B cell (primary cell): ENCODE results near the gene MCM3AP. TPM values are rescaled to one million over a fixed set of nuclear protein-coding genes. Genes with fewer than 3 reads are reported as not detected.

ENCODE experiments used
- ATAC-seq: fragments of 200-7000 bp; cut with Tn5 transposase; one replicate; pipeline ENCODE4 v1.10.0; 2021; ENCODE audit warnings: low read depth, mild to moderate bottlenecking, moderate number of reproducible peaks, moderate library complexity
- CTCF ChIA-PET: fragments of 350-600 bp; sonication (Branson Sonifier 250); formaldehyde crosslinking; loops from one replicate; lab custom pipeline; 2021; ENCODE audit warnings: antibody characterized with exemption, inconsistent platforms; lab: Charles Lee
- POLR2A ChIA-PET: fragments of 350-600 bp; sonication (Branson Sonifier 250); formaldehyde crosslinking; loops from one replicate; lab custom pipeline; 2021; ENCODE audit warnings: antibody characterized with exemption; lab: Charles Lee
- DNase-seq: peaks from one replicate; pipeline ENCODE4 v3.0.0; 2013
- H2AFZ ChIP-seq: 2 replicates; pipeline ENCODE4 v1.6.1; 2012; ENCODE audit warnings: mild to moderate bottlenecking, low read depth, low read length; ENCODE audit not compliant: insufficient read depth, poor library complexity, severe bottlenecking
- H3K27ac ChIP-seq, 2 donors: 1 replicate in 1 of 2; 2 replicates in 1 of 2; pipeline ENCODE4 v1.5.1; 2012 to 2013; ENCODE audit warnings: low read length in 2 of 2, mild to moderate bottlenecking in 2 of 2, moderate library complexity in 1 of 2
- H3K27me3 ChIP-seq, 4 experiments: fragments of 200-600 bp in 1 of 4; sonication (generic) in 1 of 4; replicated peaks in 1 of 4; 1 replicate in 2 of 4; 2 replicates in 2 of 4; pipeline versions ENCODE4 v1.6.1 to v1.7.0; 2013 to 2016; ENCODE audit warnings: low read length in 3 of 4, mild to moderate bottlenecking in 2 of 4, mixed read lengths in 1 of 4, moderate library complexity in 1 of 4; ENCODE audit not compliant: insufficient read depth in 4 of 4, control insufficient read depth in 3 of 4; ENCODE audit errors: control extremely low read depth in 1 of 4
- H3K36me3 ChIP-seq, 2 experiments: replicated peaks in 1 of 2; 1 replicate in 1 of 2; 2 replicates in 1 of 2; pipeline versions ENCODE4 v1.6.1 to v1.7.1; 2013; ENCODE audit warnings: low read length in 1 of 2; ENCODE audit not compliant: insufficient read depth in 2 of 2, control insufficient read depth in 1 of 2; ENCODE audit errors: control extremely low read depth in 1 of 2, extremely low read depth in 1 of 2
- H3K4me1 ChIP-seq, 2 donors: fragments of 200-600 bp in 1 of 2; sonication (generic) in 1 of 2; 1 replicate in 1 of 2; 2 replicates in 1 of 2; pipeline versions ENCODE4 v1.5.1 to v1.6.1; 2013 to 2017; ENCODE audit warnings: low read length in 2 of 2; ENCODE audit not compliant: control insufficient read depth in 2 of 2, insufficient read depth in 2 of 2
- H3K4me2 ChIP-seq: replicated peaks from 2 replicates; pipeline ENCODE3; 2012; ENCODE audit warnings: mild to moderate bottlenecking, low read depth, low read length; ENCODE audit not compliant: poor library complexity, severe bottlenecking
- H3K4me3 ChIP-seq, 5 experiments: fragments of 200-600 bp in 1 of 5; sonication (generic) in 1 of 5; 1 replicate in 3 of 5; 2 replicates in 2 of 5; pipeline versions ENCODE4 v1.5.1 to v1.7.0; 2011 to 2016; ENCODE audit warnings: low read length in 4 of 5, mild to moderate bottlenecking in 4 of 5, low read depth in 2 of 5, control low read depth in 1 of 5, moderate library complexity in 1 of 5; ENCODE audit not compliant: insufficient read depth in 1 of 5; ENCODE audit errors: control extremely low read depth in 1 of 5, extremely low read depth in 1 of 5
- H3K79me2 ChIP-seq: fragments of 200-600 bp; sonication (generic); one replicate; pipeline ENCODE4 v1.6.0; 2016; ENCODE audit warnings: low read length; ENCODE audit not compliant: control insufficient read depth, insufficient read depth
- H3K9ac ChIP-seq: fragments of 200-600 bp; sonication (generic); 2 replicates; pipeline ENCODE4 v1.6.1; 2017; ENCODE audit warnings: mild to moderate bottlenecking, low read length, moderate library complexity
- H3K9me3 ChIP-seq, 3 donors: one replicate each; pipeline versions ENCODE4 v1.6.1 to v1.7.1; 2013; ENCODE audit warnings: low read length in 2 of 3; ENCODE audit not compliant: control insufficient read depth in 2 of 3, insufficient read depth in 1 of 3; ENCODE audit errors: control extremely low read depth in 1 of 3
- H4K20me1 ChIP-seq: 2 replicates; pipeline ENCODE4 v1.6.0; 2012; ENCODE audit warnings: mild to moderate bottlenecking, low read length; ENCODE audit not compliant: insufficient read depth, control insufficient read depth, poor library complexity, severe bottlenecking
- H3K27ac Mint-ChIP-seq: one replicate; pipeline ENCODE4 v1.8.0; 2021; ENCODE audit warnings: mixed read lengths
- H3K27me3 Mint-ChIP-seq: one replicate; pipeline ENCODE4 v1.8.0; 2021; ENCODE audit warnings: mixed read lengths
- H3K4me1 Mint-ChIP-seq: one replicate; pipeline ENCODE4 v1.8.0; 2021; ENCODE audit warnings: mixed read lengths
- H3K4me3 Mint-ChIP-seq: one replicate; pipeline ENCODE4 v1.8.0; 2021; ENCODE audit warnings: mixed read lengths
- H3K9me3 Mint-ChIP-seq: one replicate; pipeline ENCODE4 v1.8.0; 2022; ENCODE audit warnings: mixed read lengths; ENCODE audit not compliant: insufficient read depth
- EZH2 ChIP-seq: IDR thresholded peaks from 2 replicates; pipeline ENCODE4 v1.6.1; 2012; ENCODE audit warnings: borderline replicate concordance, low read depth, mild to moderate bottlenecking, moderate library complexity, low read length; ENCODE audit not compliant: insufficient read depth, poor library complexity, severe bottlenecking
- whole genome bisulfite sequencing: methylation state at CpG from one replicate; pipeline ENCODE4 v1.1.5; 2013; ENCODE audit warnings: missing lambda C conversion rate; ENCODE audit not compliant: insufficient coverage; 5-methylcytosine and 5-hydroxymethylcytosine counted together
- intact Hi-C: fragments of 100-400 bp; cut with micrococcal nuclease; formaldehyde crosslinking; loops from one replicate; pipeline ENCODE4 v1.10.0; 2022
- polyA plus RNA-seq: library from polyadenylated mRNA; depleted of rRNA; stranded (reverse); fragments of >200 nt; gene quantifications from 2 replicates; pipeline ENCODE4 v1.2.3, GENCODE V29; 2012
- total RNA-seq, 2 donors: library from RNA; stranded (reverse); fragments of 120-200 nt in 1 of 2; gene quantifications; 1 replicate in 1 of 2; 2 replicates in 1 of 2; pipeline versions ENCODE4 v1.2.3 to v1.2.4, GENCODE V29; 2013 to 2022
- TF ChIP-seq, protein P1 (sequence below): fragments of 200-600 bp; IDR thresholded peaks from one replicate; pipeline ENCODE4 v1.8.0; 2022; ENCODE audit warnings: antibody characterized with exemption, mild to moderate bottlenecking

The MCM3AP gene
- total and polyA plus RNA-seq, 2 donors (not counting 1 experiment from before 2014, with no cell fraction given): 61.7 to 180 TPM

- TF ChIP-seq, protein P1, sequence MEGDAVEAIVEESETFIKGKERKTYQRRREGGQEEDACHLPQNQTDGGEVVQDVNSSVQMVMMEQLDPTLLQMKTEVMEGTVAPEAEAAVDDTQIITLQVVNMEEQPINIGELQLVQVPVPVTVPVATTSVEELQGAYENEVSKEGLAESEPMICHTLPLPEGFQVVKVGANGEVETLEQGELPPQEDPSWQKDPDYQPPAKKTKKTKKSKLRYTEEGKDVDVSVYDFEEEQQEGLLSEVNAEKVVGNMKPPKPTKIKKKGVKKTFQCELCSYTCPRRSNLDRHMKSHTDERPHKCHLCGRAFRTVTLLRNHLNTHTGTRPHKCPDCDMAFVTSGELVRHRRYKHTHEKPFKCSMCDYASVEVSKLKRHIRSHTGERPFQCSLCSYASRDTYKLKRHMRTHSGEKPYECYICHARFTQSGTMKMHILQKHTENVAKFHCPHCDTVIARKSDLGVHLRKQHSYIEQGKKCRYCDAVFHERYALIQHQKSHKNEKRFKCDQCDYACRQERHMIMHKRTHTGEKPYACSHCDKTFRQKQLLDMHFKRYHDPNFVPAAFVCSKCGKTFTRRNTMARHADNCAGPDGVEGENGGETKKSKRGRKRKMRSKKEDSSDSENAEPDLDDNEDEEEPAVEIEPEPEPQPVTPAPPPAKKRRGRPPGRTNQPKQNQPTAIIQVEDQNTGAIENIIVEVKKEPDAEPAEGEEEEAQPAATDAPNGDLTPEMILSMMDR: no peak
- no peak for TF ChIP-seq EZH2
- H3K9me3 Mint-ChIP-seq: no peaks in the 10 kb centered on the region
- Histone ChIP-seq H2AFZ (peak overlapping the region; percentile 34), H3K27me3 (no peaks in the 10 kb centered on the region), H3K4me3 (peak overlapping the region in 1 of 5 experiments; percentile 26), H3K4me1 (peaks cover 17 to 25% of the 10 kb centered on the region in 2 donors), H3K9ac (peak overlapping the region; percentile 17), H3K27ac (peak overlapping the region; percentile 62 to 87), H3K9me3 (no peaks in the 10 kb centered on the region), H3K36me3 (peaks cover 1 to 89% of the 10 kb centered on the region in 2 experiments), H3K4me2 (peak overlapping the region; percentile 49), H4K20me1 (no peaks in the 10 kb centered on the region), H3K79me2 (peaks cover 15% of the 10 kb centered on the region)
- ATAC-seq (peak; percentile 77), DNase-seq (peak; percentile 76)
- H3K4me1 Mint-ChIP-seq: peaks cover 35% of the 10 kb centered on the region
- H3K27ac Mint-ChIP-seq: peak overlapping the region; percentile 90
- POLR2A ChIA-PET: interaction anchor here (0.6 kb wide), 1 partner anchor 25 kb away, joined by 5 read pairs; the partner anchor contains the start of gene LSS
- 63% methylated on average over 6 of the region's 8 CpGs for WGBS
- H3K27me3 Mint-ChIP-seq: no peaks in the 10 kb centered on the region
- intact Hi-C loops: loop anchor here (2.0 kb wide), 1 partner anchor 25 kb away; the partner anchor contains the start of gene LSS
- CTCF ChIA-PET: no interaction called here
- H3K4me3 Mint-ChIP-seq: peak overlapping the region; percentile 68
Observed at GRCh38 chr21:46253610-46254124, 31.7 kb downstream of the MCM3AP start.

- Histone ChIP-seq H3K9me3 (no peaks in the 10 kb centered on the region), H3K79me2 (peaks cover 22% of the 10 kb centered on the region), H3K27ac (peak overlapping the region; percentile 62 to 87), H3K36me3 (peaks cover 1 to 85% of the 10 kb centered on the region in 2 experiments), H3K9ac (no peak overlapping the region), H2AFZ (no peak overlapping the region), H3K4me1 (peaks cover 17 to 25% of the 10 kb centered on the region in 2 donors), H4K20me1 (no peaks in the 10 kb centered on the region), H3K27me3 (no peaks in the 10 kb centered on the region), H3K4me3 (no peak overlapping the region), H3K4me2 (no peak overlapping the region)
- POLR2A ChIA-PET: interaction anchor here (0.7 kb wide), 1 partner anchor 17 kb away, joined by 3 read pairs; no protein-coding TSS in a partner anchor
- no peaks in the 10 kb centered on the region for H3K27me3 Mint-ChIP-seq
- H3K27ac Mint-ChIP-seq: peak overlapping the region; percentile 46
- CTCF ChIA-PET: interaction anchor here (0.6 to 0.7 kb wide), 2 partner anchors 18 to 1859 kb away, joined by 4 read pairs; no protein-coding TSS in a partner anchor
- H3K4me1 Mint-ChIP-seq: peaks cover 35% of the 10 kb centered on the region
- intact Hi-C loops: no loop called here
- no CpG with 5 or more reads among the region's 4 CpGs for WGBS
- no peak overlapping the region for H3K4me3 Mint-ChIP-seq
- ATAC-seq (no peak), DNase-seq (no peak)
- no peak for TF ChIP-seq EZH2
- TF ChIP-seq, protein P1: no peak
- H3K9me3 Mint-ChIP-seq: no peaks in the 10 kb centered on the region
Observed at GRCh38 chr21:46252840-46253239, 32.6 kb downstream of the MCM3AP start.
